SH-SY5Y (cell line): Measurements from ENCODE around the gene PLA1A.
A peak's percentile ranks its signal among the peaks of the same experiment; 100 is the strongest.

Experiments
- GATA2 ChIP-seq: IDR thresholded peaks from 2 replicates; pipeline ENCODE4 v1.6.1; 2011; ENCODE audit warnings: mild to moderate bottlenecking, low read depth, low read length
- GATA3 ChIP-seq: IDR thresholded peaks from 2 replicates; pipeline ENCODE4 v1.6.1; 2011; ENCODE audit warnings: low read depth, mild to moderate bottlenecking, low read length, moderate library complexity

Gene PLA1A, protein sequence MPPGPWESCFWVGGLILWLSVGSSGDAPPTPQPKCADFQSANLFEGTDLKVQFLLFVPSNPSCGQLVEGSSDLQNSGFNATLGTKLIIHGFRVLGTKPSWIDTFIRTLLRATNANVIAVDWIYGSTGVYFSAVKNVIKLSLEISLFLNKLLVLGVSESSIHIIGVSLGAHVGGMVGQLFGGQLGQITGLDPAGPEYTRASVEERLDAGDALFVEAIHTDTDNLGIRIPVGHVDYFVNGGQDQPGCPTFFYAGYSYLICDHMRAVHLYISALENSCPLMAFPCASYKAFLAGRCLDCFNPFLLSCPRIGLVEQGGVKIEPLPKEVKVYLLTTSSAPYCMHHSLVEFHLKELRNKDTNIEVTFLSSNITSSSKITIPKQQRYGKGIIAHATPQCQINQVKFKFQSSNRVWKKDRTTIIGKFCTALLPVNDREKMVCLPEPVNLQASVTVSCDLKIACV

GRCh38 chr3:119597548-119598288 lies at the start of gene PLA1A:
Gene PLA1A (plus strand): TSS chr3:119597885. CDS start chr3:119597914, 29 bp downstream.
- no peak for TF ChIP-seq GATA3
- no peak for TF ChIP-seq GATA2

DNA sequence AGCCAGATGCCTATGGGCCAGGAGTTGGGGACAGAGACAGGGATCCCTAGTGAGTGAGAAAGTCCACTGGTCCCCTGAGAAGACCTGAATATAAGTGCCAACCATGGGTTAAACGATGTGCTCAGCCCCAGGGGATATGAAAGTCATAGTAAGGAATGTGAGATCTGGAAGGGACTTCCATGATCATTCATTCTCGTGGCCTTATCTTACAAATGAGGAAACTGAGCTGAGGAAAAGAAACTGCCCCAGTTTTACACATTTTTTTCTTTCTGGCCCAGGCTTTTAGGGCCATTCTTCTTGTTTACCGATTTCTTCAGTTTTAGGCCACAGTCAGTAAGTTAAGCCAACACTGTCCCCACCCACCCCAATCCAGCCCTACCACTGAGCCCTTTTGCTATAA lies 49.3 kb upstream of the PLA1A start:
- TF ChIP-seq GATA2: no peak
- no peak for TF ChIP-seq GATA3

GRCh38 chr3:119550192-119550910 lies 47.3 kb upstream of the PLA1A start:
- TF ChIP-seq GATA2 (no peak), GATA3 (no peak)

DNA sequence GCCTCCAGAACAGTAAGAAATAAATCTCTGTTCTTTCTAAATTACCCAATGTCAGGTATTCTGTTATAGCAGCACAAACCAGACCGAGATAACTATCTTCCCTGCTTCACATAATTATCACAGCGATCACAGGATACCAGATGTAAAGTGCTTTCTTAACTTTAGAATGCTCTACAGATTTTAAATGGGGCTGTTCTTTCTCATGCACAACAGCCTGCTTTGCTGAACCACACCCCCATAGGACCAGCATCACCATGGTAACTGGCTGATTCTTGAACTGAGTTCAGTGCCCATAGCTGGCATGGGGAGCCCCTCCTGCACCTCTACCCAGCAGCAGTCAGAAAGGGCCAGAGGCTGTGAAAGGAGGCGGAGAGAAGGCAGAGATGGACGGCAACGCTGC lies 46.1 kb upstream of the PLA1A start:
- peak; percentile 86 for TF ChIP-seq GATA2
- peak; percentile 93 for TF ChIP-seq GATA3

DNA sequence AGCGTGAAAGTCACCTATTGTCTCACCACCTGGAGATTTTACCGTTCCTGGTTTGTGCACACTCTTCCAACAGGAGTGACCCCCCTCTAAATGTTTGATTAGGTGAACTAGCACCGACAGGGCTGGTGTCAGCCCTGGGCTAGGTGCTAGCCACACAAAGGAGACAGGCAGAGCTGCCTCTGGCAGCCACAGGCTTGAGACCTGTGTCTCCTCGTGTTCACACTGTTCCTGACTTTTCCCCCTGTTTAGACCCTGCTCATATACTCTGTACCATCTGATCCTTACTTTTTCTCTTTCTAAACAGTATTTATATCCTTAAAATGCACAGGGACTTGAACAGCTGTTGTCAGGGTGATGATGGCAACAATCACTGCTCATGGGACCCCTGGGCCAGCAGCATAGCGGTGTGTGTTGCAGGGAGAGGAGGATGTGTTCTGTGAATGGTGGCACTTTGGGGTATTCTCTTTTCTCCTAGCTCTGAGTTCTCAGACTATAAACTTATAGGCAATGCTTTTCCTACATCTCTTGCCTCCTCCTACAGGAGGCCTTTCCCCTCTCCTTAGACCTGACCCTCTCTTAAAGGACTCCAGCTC lies 43.8 kb upstream of the PLA1A start:
- TF ChIP-seq GATA2 (no peak), GATA3 (no peak)

GRCh38 chr3:119555309-119555735 lies 42.4 kb upstream of the PLA1A start:
- TF ChIP-seq GATA3: no peak
- TF ChIP-seq GATA2: no peak

DNA sequence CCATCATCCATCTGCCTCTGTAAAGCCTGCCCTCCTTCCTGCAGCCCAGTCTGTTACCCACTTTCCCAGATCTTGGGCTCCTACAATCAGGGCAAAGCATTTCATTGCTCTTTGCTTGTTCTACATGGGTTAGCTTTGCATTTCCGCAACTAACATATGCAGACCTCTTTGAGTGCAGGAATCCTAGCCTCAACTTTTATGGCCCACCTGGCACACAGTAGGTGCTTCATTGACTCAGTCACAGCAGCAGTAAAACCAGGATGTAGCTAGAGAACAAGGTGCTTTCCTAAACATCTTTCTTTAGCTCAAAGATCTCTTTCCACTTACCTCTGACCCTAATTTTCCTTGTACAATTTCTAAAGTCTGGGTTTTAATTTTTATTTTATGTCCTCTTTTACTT lies 41.8 kb upstream of the PLA1A start:
- TF ChIP-seq GATA3 (no peak), GATA2 (no peak)

- TF ChIP-seq GATA2 (no peak), GATA3 (no peak)
Measured at GRCh38 chr3:119557192-119557876, 40.4 kb upstream of the PLA1A start.

DNA sequence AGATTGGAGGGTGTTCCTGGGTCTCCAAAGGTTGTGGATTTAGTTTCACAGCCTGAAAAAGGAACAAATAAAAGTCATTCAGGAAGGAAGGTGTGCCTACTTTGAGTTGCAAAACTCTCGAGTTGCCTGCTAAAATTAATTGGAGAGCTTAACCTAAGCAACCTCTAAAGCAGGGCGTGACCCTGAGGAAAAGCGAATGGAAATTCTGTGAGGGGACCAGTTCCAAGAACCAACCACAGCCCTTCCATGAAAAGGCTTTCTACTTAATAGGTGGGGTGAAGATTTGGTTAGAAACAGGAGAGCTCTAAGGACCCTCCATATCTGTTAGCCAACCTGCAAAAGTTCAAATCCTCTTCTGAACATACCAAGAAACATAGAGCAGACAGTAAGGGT lies 39.8 kb upstream of the PLA1A start:
- TF ChIP-seq GATA2: no peak
- no peak for TF ChIP-seq GATA3

DNA sequence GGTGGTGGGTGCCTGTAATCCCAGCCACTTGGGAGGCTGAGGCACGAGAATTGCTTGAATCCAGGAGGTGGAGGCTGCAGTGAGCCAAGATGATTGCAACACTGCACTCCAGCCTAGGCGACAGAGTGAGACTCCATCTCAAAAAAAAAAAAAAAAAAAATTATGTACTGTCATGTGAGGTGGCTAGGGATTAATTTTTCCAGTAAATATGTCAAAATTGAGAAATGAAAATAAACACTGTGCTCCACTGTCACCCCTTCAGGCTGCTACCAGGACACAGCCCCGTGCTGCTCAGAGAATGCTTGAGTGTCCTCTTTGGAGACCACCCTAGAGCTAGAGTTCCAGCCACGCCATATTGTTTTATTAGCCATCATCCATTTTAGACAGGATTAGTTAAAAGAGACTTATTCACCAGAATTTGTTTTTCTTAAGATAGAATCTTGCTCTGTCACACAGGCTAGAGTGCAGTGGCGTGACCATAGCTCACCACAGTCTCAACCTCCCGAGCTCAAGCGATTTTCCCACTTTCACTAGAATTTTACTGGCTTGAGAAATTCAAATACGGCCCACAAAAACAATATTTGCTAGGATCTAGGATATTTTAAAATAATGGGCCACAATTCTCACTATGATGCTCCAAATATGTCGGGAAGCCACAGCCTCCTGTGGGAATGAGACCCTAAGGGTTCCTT lies 38.9 kb upstream of the PLA1A start:
- TF ChIP-seq GATA2 (no peak), GATA3 (no peak)

- TF ChIP-seq GATA2 (no peak), GATA3 (no peak)
Measured at GRCh38 chr3:119559441-119559963, 38.2 kb upstream of the PLA1A start, which contains the start of gene CD80. Gene CD80 (minus strand): TSS chr3:119559614. CDS start chr3:119557728, 1,886 bp downstream.

- TF ChIP-seq GATA2 (no peak), GATA3 (no peak)
Measured at GRCh38 chr3:119560160-119560559, 37.5 kb upstream of the PLA1A start.

DNA sequence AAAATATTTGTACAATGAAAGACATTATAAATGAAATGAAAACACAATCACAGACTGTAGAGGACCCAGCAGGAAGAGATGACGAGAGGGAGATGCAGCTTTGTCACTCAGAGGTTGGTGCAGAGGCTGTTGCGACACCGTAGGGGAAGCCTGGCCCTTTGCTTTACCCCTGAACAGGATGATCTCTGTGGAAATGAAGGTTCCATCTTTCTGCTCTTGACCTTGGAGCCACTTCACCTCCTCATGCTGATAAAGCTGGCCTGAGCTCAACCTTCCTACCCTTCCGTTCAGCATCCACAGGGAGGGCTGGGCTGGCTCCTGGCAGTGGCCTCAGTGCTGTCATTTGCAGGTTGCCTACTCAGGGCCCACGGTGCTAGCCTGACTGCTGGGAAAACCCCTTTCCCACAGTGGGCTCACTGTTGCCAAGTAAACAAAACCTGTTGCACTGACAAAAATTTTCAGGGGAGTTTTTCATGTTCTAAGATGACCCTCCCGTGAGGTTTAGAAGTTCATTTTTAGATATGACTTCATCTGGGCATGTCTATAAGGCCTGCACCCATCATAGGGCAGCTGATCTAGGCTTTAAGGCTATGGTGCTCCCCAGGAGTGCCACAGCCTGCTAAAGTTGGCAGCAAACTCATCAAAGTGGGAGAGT lies 35.3 kb upstream of the PLA1A start:
- TF ChIP-seq GATA3 (no peak), GATA2 (no peak)
